Keratinocyte (primary cell): Measurements from ENCODE around the gene CCDC194. TPM values are rescaled to one million over a fixed set of nuclear protein-coding genes. Genes with fewer than 3 reads are reported as not detected.

ENCODE experiments used
- DNase-seq: peaks from one replicate; pipeline ENCODE4 v3.0.0-alpha.2; 2011; ENCODE audit warnings: low read depth, missing footprints, low spot score
- FAIRE-seq: peaks from 2 replicates; lab custom pipeline; 2011; peaks lifted over from hg19 to GRCh38; lab: Jason Lieb, UNC
- H2AFZ ChIP-seq: 2 replicates; pipeline ENCODE4 v1.6.0; 2012; ENCODE audit warnings: low read length, control low read depth, inconsistent platforms; ENCODE audit not compliant: control insufficient read depth
- H3K27ac ChIP-seq: 2 replicates; pipeline ENCODE4 v1.5.1; 2011; ENCODE audit warnings: low read length; ENCODE audit not compliant: control insufficient read depth, insufficient read depth
- H3K27me3 ChIP-seq: 3 replicates; pipeline ENCODE4 v1.6.0; 2011; ENCODE audit warnings: low read length; ENCODE audit not compliant: control insufficient read depth, insufficient read depth; ENCODE audit errors: extremely low read depth
- H3K36me3 ChIP-seq, 2 experiments: 2 replicates in 1 of 2; 3 replicates in 1 of 2; pipeline ENCODE4 v1.5.1; 2011; ENCODE audit warnings: low read length in 2 of 2, mild to moderate bottlenecking in 1 of 2; ENCODE audit not compliant: control insufficient read depth in 2 of 2, insufficient read depth in 2 of 2; ENCODE audit errors: extremely low read depth in 1 of 2
- H3K4me1 ChIP-seq: 3 replicates; pipeline ENCODE4 v1.5.1; 2011; ENCODE audit warnings: low read length; ENCODE audit not compliant: control insufficient read depth, insufficient read depth; ENCODE audit errors: extremely low read depth
- H3K4me2 ChIP-seq: 3 replicates; pipeline ENCODE4 v1.6.0; 2011; ENCODE audit warnings: low read depth, low read length; ENCODE audit not compliant: control insufficient read depth, insufficient read depth; ENCODE audit errors: extremely low read depth
- H3K4me3 ChIP-seq, 3 experiments: fragments of 200-600 bp in 1 of 3; sonication (generic) in 1 of 3; 2 replicates in 2 of 3; 3 replicates in 1 of 3; pipeline ENCODE4 v1.5.1; 2011 to 2016; ENCODE audit warnings: low read length in 3 of 3, mild to moderate bottlenecking in 3 of 3, control low read depth in 2 of 3, inconsistent platforms in 1 of 3, low read depth in 1 of 3, mixed read lengths in 1 of 3, mixed run types in 1 of 3, moderate library complexity in 1 of 3; ENCODE audit not compliant: control insufficient read depth in 2 of 3, insufficient read depth in 2 of 3; ENCODE audit errors: extremely low read depth in 1 of 3
- H3K79me2 ChIP-seq: 2 replicates; pipeline ENCODE4 v1.6.0; 2012; ENCODE audit warnings: low read length; ENCODE audit not compliant: control insufficient read depth, insufficient read depth
- H3K9ac ChIP-seq: 3 replicates; pipeline ENCODE4 v1.6.0; 2011; ENCODE audit warnings: low read length; ENCODE audit not compliant: control insufficient read depth, insufficient read depth; ENCODE audit errors: extremely low read depth
- H3K9me1 ChIP-seq: 3 replicates; pipeline ENCODE4 v1.6.0; 2011; ENCODE audit warnings: low read length; ENCODE audit not compliant: control insufficient read depth, insufficient read depth; ENCODE audit errors: extremely low read depth
- H3K9me3 ChIP-seq: 2 replicates; pipeline ENCODE4 v1.5.1; 2012; ENCODE audit warnings: low read depth, low read length; ENCODE audit not compliant: control insufficient read depth
- H4K20me1 ChIP-seq: 3 replicates; pipeline ENCODE4 v1.6.0; 2011; ENCODE audit warnings: low read length; ENCODE audit not compliant: control insufficient read depth, insufficient read depth; ENCODE audit errors: extremely low read depth
- EZH2 ChIP-seq: IDR thresholded peaks from one replicate; pipeline ENCODE4 v1.6.1; 2012; ENCODE audit warnings: inconsistent platforms, mild to moderate bottlenecking, low read length, moderate library complexity
- dilution Hi-C: fragments of 300-500 bp; cut with MboI; formaldehyde crosslinking; loops from one replicate; pipeline ENCODE4 v1.7.0; 2020; ENCODE audit warnings: low sequenced_read_pairs; ENCODE audit not compliant: extremely low pct_ligation_motif_present
- polyA minus RNA-seq, 3 experiments: library from RNA; depleted of rRNA, polyadenylated mRNA; stranded (reverse); fragments of >200 nt; gene quantifications; 1 replicate in 1 of 3; 2 replicates in 1 of 3; 3 replicates in 1 of 3; pipeline ENCODE4 v1.2.3, GENCODE V29; 2011
- polyA plus RNA-seq, 5 experiments: library from polyadenylated mRNA; depleted of rRNA in 3 of 5; stranded (reverse) in 3 of 5; stranded (forward) in 1 of 5; unstranded in 1 of 5; fragments of >200 nt; gene quantifications; 1 replicate in 1 of 5; 2 replicates in 3 of 5; 3 replicates in 1 of 5; pipeline versions ENCODE4 v1.2.1 to v1.2.3, GENCODE V29; 2011 to 2012; ENCODE audit warnings: missing spikeins in 2 of 5, low read depth in 1 of 5, low replicate concordance in 1 of 5
- TF ChIP-seq, protein P1 (sequence below), 3 experiments: IDR thresholded peaks in 1 of 3; conservative IDR thresholded peaks in 1 of 3; optimal IDR thresholded peaks in 1 of 3; 2 replicates in 2 of 3; 3 replicates in 1 of 3; pipeline versions ENCODE3 to v1.5.1; 2011; ENCODE audit warnings: low read length in 3 of 3, mild to moderate bottlenecking in 3 of 3, moderate library complexity in 2 of 3, control low read depth in 1 of 3, inconsistent platforms in 1 of 3; ENCODE audit not compliant: insufficient read depth in 2 of 3; ENCODE audit errors: extremely low read depth in 1 of 3

Gene CCDC194, protein sequence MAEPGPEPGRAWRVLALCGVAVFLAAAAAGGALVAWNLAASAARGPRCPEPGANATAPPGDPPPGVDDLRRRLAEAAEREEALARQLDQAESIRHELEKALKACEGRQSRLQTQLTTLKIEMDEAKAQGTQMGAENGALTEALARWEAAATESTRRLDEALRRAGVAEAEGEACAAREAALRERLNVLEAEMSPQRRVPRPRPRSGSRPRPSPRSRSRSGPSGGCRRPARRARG
- polyA plus RNA-seq (not detected in 3 replicates), polyA minus RNA-seq (not detected in 3 replicates)
- not detected for polyA plus RNA-seq (2011; ENCODE audit: low read depth)
- polyA plus RNA-seq (2011; cell fraction: cytosol; rRNA removed): not detected in 2 replicates
- not detected in 2 replicates for polyA plus RNA-seq (2011; cell fraction: nucleus; rRNA removed)
- polyA plus RNA-seq (2012; ENCODE audit: low replicate concordance): not detected in 2 replicates
- polyA minus RNA-seq (2011; cell fraction: cytosol; rRNA and poly(A)+ RNA removed): not detected
- not detected in 2 replicates for polyA minus RNA-seq (2011; cell fraction: nucleus; rRNA and poly(A)+ RNA removed)

DNA sequence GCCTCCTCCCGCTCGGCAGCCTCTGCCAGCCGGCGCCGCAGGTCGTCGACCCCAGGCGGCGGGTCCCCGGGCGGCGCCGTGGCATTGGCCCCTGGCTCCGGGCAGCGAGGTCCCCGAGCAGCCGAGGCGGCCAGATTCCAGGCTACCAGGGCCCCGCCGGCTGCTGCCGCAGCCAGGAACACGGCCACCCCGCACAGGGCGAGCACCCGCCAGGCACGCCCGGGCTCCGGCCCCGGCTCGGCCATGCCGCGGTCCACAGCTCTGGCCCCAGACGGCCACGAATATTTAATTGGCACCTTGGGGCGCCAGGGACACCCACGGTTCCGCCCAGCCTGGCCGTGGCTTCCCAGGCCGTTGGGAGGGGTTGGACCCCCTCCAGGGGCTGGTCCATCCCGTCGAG lies at the start of gene CCDC194:
Gene CCDC194 (minus strand): TSS at position 283 of the 400 bp plus-strand sequence. CDS start 38 bp downstream, at position 245.
- Histone ChIP-seq H3K4me3 (no peak within 1 kb of the TSS), H3K4me1 (peaks cover 9% of the 10 kb centered on the region), H3K9me3 (no peaks in the 10 kb centered on the region), H3K79me2 (no peaks in the 10 kb centered on the region), H4K20me1 (no peaks in the 10 kb centered on the region), H3K9ac (no peak within 1 kb of the TSS), H3K4me2 (no peak within 1 kb of the TSS), H3K9me1 (no peaks in the 10 kb centered on the region), H3K36me3 (no peaks in the 10 kb centered on the region), H3K27me3 (peaks cover 10% of the 10 kb centered on the region), H2AFZ (no peak within 1 kb of the TSS), H3K27ac (no peak within 1 kb of the TSS)
- DNase-seq (no peak), FAIRE-seq (no peak)
- dilution Hi-C loops: no loop called here
- TF ChIP-seq, protein P1, sequence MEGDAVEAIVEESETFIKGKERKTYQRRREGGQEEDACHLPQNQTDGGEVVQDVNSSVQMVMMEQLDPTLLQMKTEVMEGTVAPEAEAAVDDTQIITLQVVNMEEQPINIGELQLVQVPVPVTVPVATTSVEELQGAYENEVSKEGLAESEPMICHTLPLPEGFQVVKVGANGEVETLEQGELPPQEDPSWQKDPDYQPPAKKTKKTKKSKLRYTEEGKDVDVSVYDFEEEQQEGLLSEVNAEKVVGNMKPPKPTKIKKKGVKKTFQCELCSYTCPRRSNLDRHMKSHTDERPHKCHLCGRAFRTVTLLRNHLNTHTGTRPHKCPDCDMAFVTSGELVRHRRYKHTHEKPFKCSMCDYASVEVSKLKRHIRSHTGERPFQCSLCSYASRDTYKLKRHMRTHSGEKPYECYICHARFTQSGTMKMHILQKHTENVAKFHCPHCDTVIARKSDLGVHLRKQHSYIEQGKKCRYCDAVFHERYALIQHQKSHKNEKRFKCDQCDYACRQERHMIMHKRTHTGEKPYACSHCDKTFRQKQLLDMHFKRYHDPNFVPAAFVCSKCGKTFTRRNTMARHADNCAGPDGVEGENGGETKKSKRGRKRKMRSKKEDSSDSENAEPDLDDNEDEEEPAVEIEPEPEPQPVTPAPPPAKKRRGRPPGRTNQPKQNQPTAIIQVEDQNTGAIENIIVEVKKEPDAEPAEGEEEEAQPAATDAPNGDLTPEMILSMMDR (optimal IDR thresholded peaks at IDR 0.05 in 1 of 3, IDR thresholded peaks at IDR 0.05 in 1 of 3, conservative IDR thresholded peaks at IDR 0.05 in 1 of 3; ENCODE audit: extremely low read depth in 1 of 3, insufficient read depth in 2 of 3, low read length in 3 of 3): no peak
- TF ChIP-seq EZH2: no peak

DNA sequence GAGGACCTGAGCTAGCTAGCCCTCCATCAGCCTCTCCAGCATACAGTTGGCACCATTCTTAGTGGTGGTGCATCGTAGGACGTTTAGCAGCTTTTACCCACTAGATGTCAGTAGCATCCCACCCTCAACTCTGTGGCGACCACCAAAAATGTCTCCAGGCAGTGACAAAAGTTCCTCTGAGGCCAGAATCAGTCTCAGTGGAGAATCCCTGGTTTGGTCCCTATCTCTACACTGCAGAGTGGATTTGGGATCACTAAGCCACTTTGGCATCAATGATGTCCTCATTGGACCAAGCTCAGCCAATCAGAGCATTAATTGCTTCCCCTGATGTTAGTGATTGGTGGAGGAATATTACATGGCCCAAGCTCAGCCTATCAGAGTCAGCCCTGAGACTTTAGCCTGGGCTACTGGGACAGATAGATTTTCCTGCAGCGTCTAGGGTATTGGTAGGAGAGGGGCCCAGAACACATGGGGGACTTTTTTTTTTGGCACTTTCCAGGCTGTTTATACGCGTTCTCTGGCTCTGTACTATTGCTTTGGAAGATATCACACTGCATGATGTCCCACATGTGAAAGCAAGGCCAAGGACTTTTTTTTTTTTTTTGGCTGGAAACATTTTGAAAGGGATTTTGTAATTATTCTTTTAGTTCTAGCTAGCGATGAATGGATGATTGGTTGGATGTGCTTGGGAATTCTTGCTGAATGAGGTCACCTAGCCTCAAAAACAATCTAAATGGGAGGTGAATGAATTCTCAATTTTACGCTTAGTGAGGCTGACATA lies 47.4 kb upstream of the CCDC194 start:
- no peak overlapping the region for H3K9ac ChIP-seq
- TF ChIP-seq, protein P1 (optimal IDR thresholded peaks at IDR 0.05 in 1 of 3, IDR thresholded peaks at IDR 0.05 in 1 of 3, conservative IDR thresholded peaks at IDR 0.05 in 1 of 3; ENCODE audit: extremely low read depth in 1 of 3, insufficient read depth in 2 of 3, low read length in 3 of 3): peak; percentile 52 to 84 (median 58)
- TF ChIP-seq EZH2: no peak
- H3K27ac ChIP-seq: no peak overlapping the region
- no peaks in the 10 kb centered on the region for H3K9me1 ChIP-seq
- DNase-seq (no peak), FAIRE-seq (peak; percentile 83)
- no peaks in the 10 kb centered on the region for H3K9me3 ChIP-seq
- dilution Hi-C loops: no loop called here
- no peak overlapping the region for H2AFZ ChIP-seq
- H3K4me3 ChIP-seq: no peak overlapping the region
- H3K27me3 ChIP-seq: no peaks in the 10 kb centered on the region
- peaks cover 10% of the 10 kb centered on the region for H3K4me1 ChIP-seq
- H3K4me2 ChIP-seq: peak overlapping the region; percentile 29
- no peaks in the 10 kb centered on the region for H3K36me3 ChIP-seq
- H4K20me1 ChIP-seq: no peaks in the 10 kb centered on the region
- H3K79me2 ChIP-seq: no peaks in the 10 kb centered on the region
